ENCODE data around the gene TRAPPC14. TPM values are rescaled to one million over a fixed set of nuclear protein-coding genes. Genes with fewer than 3 reads are reported as not detected.
A peak's percentile ranks its signal among the peaks of the same experiment; 100 is the strongest.

TRAPPC14 gene
- total and polyA plus RNA-seq, 9 of the 15 experiments (the other 6 are each of a cell fraction or from before 2014, with no cell fraction given): 0.42 to 45.9 (median 18.2) TPM

- no peak for TF ChIP-seq ARID4B (CRISPR knock-in tag; IDR thresholded peaks at IDR 0.05)
- TF ChIP-seq SREBF1 (IDR thresholded peaks at IDR 0.05; ENCODE audit: borderline replicate concordance, low read depth, low read length): no peak
- peak; percentile 27; the same call in 1 of the 2 replicates for TF ChIP-seq FOXJ2 (tag; IDR thresholded peaks at IDR 0.05)
- no peak for TF ChIP-seq RBM14 (IDR thresholded peaks at IDR 0.05; ENCODE audit: borderline replicate concordance, insufficient read depth, low read depth, low read length)
- no peak for TF ChIP-seq MLX (CRISPR knock-in tag; conservative IDR thresholded peaks at IDR 0.05)
- peak; percentile 7 to 13; a peak in 1 of 4 replicates for TF ChIP-seq RAD21 (CRISPR knock-in tag; conservative IDR thresholded peaks at IDR 0.05 in 1 of 2, IDR thresholded peaks at IDR 0.05 in 1 of 2)
- TF ChIP-seq ZNF197 (CRISPR knock-in tag; IDR thresholded peaks at IDR 0.05; ENCODE audit: low read depth): no peak
- TF ChIP-seq RBM17 (IDR thresholded peaks at IDR 0.05; ENCODE audit: borderline replicate concordance, low read depth, low read length): no peak
- no peak for TF ChIP-seq E2F4 (CRISPR knock-in tag; IDR thresholded peaks at IDR 0.05; ENCODE audit: low read depth)
- TF ChIP-seq SREBF2 (CRISPR knock-in tag; IDR thresholded peaks at IDR 0.05): no peak
Measured at GRCh38 chr7:100126239-100126930, 32.1 kb downstream of the TRAPPC14 start (continued).
